CD4-positive, alpha-beta T cell (primary cell): ENCODE results near the gene HOXB3. TPM values are rescaled to one million over a fixed set of nuclear protein-coding genes. Genes with fewer than 3 reads are reported as not detected.

Experiments used
- ATAC-seq: fragments of 200-7000 bp; cut with Tn5 transposase; one replicate; pipeline ENCODE4 v1.10.0; 2022; ENCODE audit warnings: mild to moderate bottlenecking; ENCODE audit not compliant: poor library complexity
- CTCF ChIA-PET: fragments of 350-600 bp; sonication (Branson Sonifier 250); formaldehyde crosslinking; loops from one replicate; lab custom pipeline; 2021; ENCODE audit warnings: antibody characterized with exemption, inconsistent platforms; lab: Charles Lee
- POLR2A ChIA-PET: fragments of 350-600 bp; sonication (Branson Sonifier 250); formaldehyde crosslinking; loops from one replicate; lab custom pipeline; 2021; ENCODE audit warnings: antibody characterized with exemption, inconsistent platforms; lab: Charles Lee
- DNase-seq, 14 experiments: peaks; one replicate each; pipeline ENCODE4 v3.0.0-alpha.2; 2013 to 2020; ENCODE audit warnings: mixed read lengths in 2 of 14
- H3K27ac ChIP-seq, 2 donors: one replicate each; pipeline versions ENCODE4 v1.5.1 to v1.7.0; 2013; ENCODE audit warnings: low read length in 2 of 2, low read depth in 1 of 2, mild to moderate bottlenecking in 1 of 2
- H3K27me3 ChIP-seq, 2 experiments: 1 replicate in 1 of 2; 2 replicates in 1 of 2; pipeline versions ENCODE4 v1.6.1 to v1.7.0; 2013; ENCODE audit warnings: low read length in 2 of 2, control low read depth in 1 of 2, mild to moderate bottlenecking in 1 of 2, moderate library complexity in 1 of 2; ENCODE audit not compliant: insufficient read depth in 2 of 2, control insufficient read depth in 1 of 2
- H3K36me3 ChIP-seq: one replicate; pipeline ENCODE4 v1.6.1; 2013; ENCODE audit warnings: low read length, control low read depth; ENCODE audit not compliant: insufficient read depth
- H3K4me1 ChIP-seq: one replicate; pipeline ENCODE4 v1.6.1; 2013; ENCODE audit warnings: low read length, control low read depth; ENCODE audit not compliant: insufficient read depth
- H3K4me3 ChIP-seq: one replicate; pipeline ENCODE4 v1.5.1; 2013; ENCODE audit warnings: mild to moderate bottlenecking, low read length, moderate library complexity
- H3K9me3 ChIP-seq, 2 experiments: 1 replicate in 1 of 2; 2 replicates in 1 of 2; pipeline versions ENCODE4 v1.6.1 to v1.7.0; 2013; ENCODE audit warnings: low read length in 2 of 2, mild to moderate bottlenecking in 2 of 2, control low read depth in 1 of 2, moderate library complexity in 1 of 2; ENCODE audit not compliant: control insufficient read depth in 1 of 2, insufficient read depth in 1 of 2
- H3K27ac Mint-ChIP-seq: one replicate; pipeline ENCODE4 v1.8.0; 2020; ENCODE audit warnings: mixed read lengths
- H3K27me3 Mint-ChIP-seq: one replicate; pipeline ENCODE4 v1.8.0; 2021; ENCODE audit warnings: mixed read lengths
- H3K36me3 Mint-ChIP-seq: one replicate; pipeline ENCODE4 v1.8.0; 2021; ENCODE audit warnings: low read depth, mixed read lengths
- H3K4me1 Mint-ChIP-seq: one replicate; pipeline ENCODE4 v1.8.0; 2021; ENCODE audit warnings: low read depth, mixed read lengths
- H3K4me3 Mint-ChIP-seq: one replicate; pipeline ENCODE4 v1.8.0; 2020; ENCODE audit warnings: mild to moderate bottlenecking, mixed read lengths
- H3K9me3 Mint-ChIP-seq: one replicate; pipeline ENCODE4 v1.8.0; 2020; ENCODE audit warnings: mixed read lengths
- CTCF ChIP-seq: fragments of 200-600 bp; IDR thresholded peaks from one replicate; pipeline ENCODE4 v1.8.0; 2022; ENCODE audit warnings: antibody characterized with exemption, mild to moderate bottlenecking
- intact Hi-C, 2 experiments: fragments of 100-400 bp; cut with DNase I in 1 of 2; cut with micrococcal nuclease in 1 of 2; formaldehyde crosslinking; loops; one replicate each; pipeline versions ENCODE4 v1.15.1 to v1.9.0; 2023 to 2025; cut with DNase I, micrococcal nuclease
- total RNA-seq, 174 experiments: library from RNA in 2 of 174; stranded (reverse) in 2 of 174; gene quantifications; one replicate each; pipeline ENCODE4 v1.2.3 and lab custom pipeline; 2021 to 2026

HOXB3 gene
- total RNA-seq, 2 experiments from 2014 or later = 0.25 to 0.36 TPM

DNA sequence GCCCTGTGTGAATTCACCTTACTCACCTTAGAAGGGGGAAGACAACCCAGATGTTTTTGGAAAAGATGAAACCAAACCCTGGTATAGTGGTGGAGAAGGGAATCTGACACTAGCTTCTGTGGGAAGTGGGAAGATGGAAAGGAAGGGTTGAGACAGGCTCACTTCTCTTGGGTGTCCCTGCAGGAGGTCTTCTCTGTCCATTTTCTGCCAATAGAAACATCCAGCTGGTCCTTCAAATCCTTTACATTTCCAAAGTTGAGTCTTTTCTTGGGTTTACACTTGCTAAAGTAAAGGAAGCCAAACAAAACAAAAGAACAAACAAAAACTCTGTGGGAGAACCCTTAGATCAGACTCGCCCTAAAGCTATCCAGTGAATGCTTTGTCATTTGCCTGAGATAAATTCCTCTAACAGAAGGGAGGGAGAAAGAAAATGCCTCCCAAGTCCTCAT lies 69.4 kb downstream of the HOXB3 start:
- intact Hi-C loops = loop anchor here in 1 of 2 experiments (10.0 kb wide), 1 partner anchor 46 kb away; no protein-coding TSS in a partner anchor
- H3K4me1 Mint-ChIP-seq = no peaks in the 10 kb centered on the region
- Histone ChIP-seq H3K9me3 (no peaks in the 10 kb centered on the region), H3K36me3 (no peaks in the 10 kb centered on the region), H3K27ac (no peak overlapping the region), H3K27me3 (peaks cover 6 to 18% of the 10 kb centered on the region in 2 experiments), H3K4me3 (no peak overlapping the region), H3K4me1 (no peaks in the 10 kb centered on the region)
- no peaks in the 10 kb centered on the region for H3K9me3 Mint-ChIP-seq
- peaks cover 73% of the 10 kb centered on the region for H3K27me3 Mint-ChIP-seq
- POLR2A ChIA-PET = interaction anchor here (0.7 kb wide), 1 partner anchor 183 kb away, joined by 6 read pairs; no protein-coding TSS in a partner anchor
- DNase-seq (no peak), ATAC-seq (no peak)
- H3K4me3 Mint-ChIP-seq = no peak overlapping the region
- CTCF ChIA-PET = interaction anchor here (0.7 to 1.5 kb wide), 2 partner anchors 14 to 150 kb away, joined by 3 to 4 read pairs; no protein-coding TSS in a partner anchor
- TF ChIP-seq CTCF = no peak
- no peaks in the 10 kb centered on the region for H3K36me3 Mint-ChIP-seq
- H3K27ac Mint-ChIP-seq = no peak overlapping the region

- H3K4me1 Mint-ChIP-seq = no peaks in the 10 kb centered on the region
- Histone ChIP-seq H3K4me3 (no peak overlapping the region), H3K27ac (no peak overlapping the region), H3K36me3 (no peaks in the 10 kb centered on the region), H3K27me3 (peaks cover 4 to 16% of the 10 kb centered on the region in 2 experiments), H3K9me3 (no peaks in the 10 kb centered on the region), H3K4me1 (no peaks in the 10 kb centered on the region)
- intact Hi-C loops = no loop called here
- ChIA-PET CTCF (no interaction called here), POLR2A (no interaction called here)
- DNase-seq (no peak), ATAC-seq (no peak)
- no peak overlapping the region for H3K27ac Mint-ChIP-seq
- H3K9me3 Mint-ChIP-seq = no peaks in the 10 kb centered on the region
- peaks cover 73% of the 10 kb centered on the region for H3K27me3 Mint-ChIP-seq
- TF ChIP-seq CTCF = no peak
- H3K4me3 Mint-ChIP-seq = no peak overlapping the region
- no peaks in the 10 kb centered on the region for H3K36me3 Mint-ChIP-seq
Observed at GRCh38 chr17:48519427-48519826, 70.6 kb downstream of the HOXB3 start.

DNA sequence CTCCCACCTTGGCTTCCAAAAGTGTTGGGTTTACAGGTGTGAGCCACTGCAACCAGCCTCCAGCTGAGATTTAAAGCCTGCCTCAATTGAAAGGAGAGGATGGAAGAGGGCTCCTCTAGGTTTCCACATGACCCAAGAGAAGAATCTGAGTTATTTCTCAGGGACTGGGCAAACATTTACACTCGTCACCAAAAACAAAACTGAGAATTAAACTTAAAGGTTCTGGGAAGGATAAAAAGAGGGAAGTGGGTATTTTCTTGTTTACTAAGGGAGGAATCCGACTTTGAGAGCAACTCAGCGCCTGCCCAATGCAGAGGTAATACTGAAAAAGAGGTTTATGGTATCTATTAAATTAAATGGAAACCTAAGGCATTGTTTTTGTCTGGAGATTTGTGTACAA lies 72.6 kb downstream of the HOXB3 start:
- Mint-ChIP-seq H3K27ac (no peak overlapping the region), H3K27me3 (peaks cover 73% of the 10 kb centered on the region), H3K9me3 (no peaks in the 10 kb centered on the region), H3K36me3 (no peaks in the 10 kb centered on the region), H3K4me3 (no peak overlapping the region), H3K4me1 (no peaks in the 10 kb centered on the region)
- intact Hi-C loops = loop anchor here in 1 of 2 experiments (2.0 kb wide), 1 partner anchor 19 kb away; no protein-coding TSS in a partner anchor
- no peak overlapping the region for H3K4me3 ChIP-seq
- peaks cover 18% of the 10 kb centered on the region for H3K4me1 ChIP-seq
- TF ChIP-seq CTCF = no peak
- H3K9me3 ChIP-seq = no peaks in the 10 kb centered on the region
- POLR2A ChIA-PET = no interaction called here
- no peak overlapping the region for H3K27ac ChIP-seq
- no peaks in the 10 kb centered on the region for H3K36me3 ChIP-seq
- CTCF ChIA-PET = no interaction called here
- H3K27me3 ChIP-seq = peaks cover 2 to 7% of the 10 kb centered on the region in 2 experiments
- ATAC-seq (no peak), DNase-seq (no peak)
